CD14-positive monocyte (primary cell): ENCODE measurements around the gene HTR5A. TPM values are rescaled to one million over a fixed set of nuclear protein-coding genes. Genes with fewer than 3 reads are reported as not detected.
"Not testable (repeated sequence)": the region's sequence is repeated elsewhere in the genome, so short reads cannot be mapped to it uniquely, and the experiment has no call there.

Source experiments
- DNase-seq, 3 donors: peaks; one replicate each; pipeline ENCODE4 v3.0.0-alpha.2; 2011 to 2022
- H2AFZ ChIP-seq: 2 replicates; pipeline ENCODE4 v1.6.0; 2012; ENCODE audit warnings: mild to moderate bottlenecking, low read depth, low read length, inconsistent platforms; ENCODE audit not compliant: insufficient read depth, poor library complexity, severe bottlenecking
- H3K27ac ChIP-seq, 2 donors: 1 replicate in 1 of 2; 2 replicates in 1 of 2; pipeline ENCODE4 v1.5.1; 2012 to 2013; ENCODE audit warnings: low read length in 2 of 2, control low read depth in 1 of 2, inconsistent platforms in 1 of 2, low read depth in 1 of 2, mild to moderate bottlenecking in 1 of 2
- H3K27me3 ChIP-seq, 2 donors: one replicate each; pipeline versions ENCODE4 v1.6.0 to v1.6.1; 2011 to 2013; ENCODE audit warnings: low read length in 2 of 2; ENCODE audit not compliant: control insufficient read depth in 2 of 2, insufficient read depth in 2 of 2
- H3K36me3 ChIP-seq, 2 donors: replicated peaks in 1 of 2; 1 replicate in 1 of 2; 2 replicates in 1 of 2; pipeline versions ENCODE4 v1.5.1 to v1.6.1; 2012 to 2013; ENCODE audit warnings: low read length in 2 of 2, control low read depth in 1 of 2, inconsistent platforms in 1 of 2, mild to moderate bottlenecking in 1 of 2; ENCODE audit not compliant: insufficient read depth in 2 of 2, control insufficient read depth in 1 of 2
- H3K4me1 ChIP-seq, 2 donors: 1 replicate in 1 of 2; 2 replicates in 1 of 2; pipeline versions ENCODE4 v1.5.1 to v1.6.1; 2012 to 2013; ENCODE audit warnings: low read length in 2 of 2, control low read depth in 1 of 2, inconsistent platforms in 1 of 2, mild to moderate bottlenecking in 1 of 2, moderate library complexity in 1 of 2; ENCODE audit not compliant: insufficient read depth in 2 of 2, control insufficient read depth in 1 of 2
- H3K4me2 ChIP-seq: replicated peaks from 2 replicates; pipeline ENCODE3; 2012; ENCODE audit warnings: low read length, moderate library complexity, mild to moderate bottlenecking; ENCODE audit not compliant: poor library complexity, severe bottlenecking; ENCODE audit errors: extremely low read depth
- H3K4me3 ChIP-seq, 3 experiments: fragments of 200-600 bp in 1 of 3; sonication (generic) in 1 of 3; replicated peaks in 1 of 3; 1 replicate in 2 of 3; 2 replicates in 1 of 3; pipeline ENCODE4 v1.5.1; 2011 to 2013; ENCODE audit warnings: low read length in 3 of 3, mild to moderate bottlenecking in 3 of 3, control low read depth in 2 of 3, low read depth in 2 of 3, inconsistent platforms in 1 of 3, moderate library complexity in 1 of 3
- H3K79me2 ChIP-seq: 2 replicates; pipeline ENCODE4 v1.6.0; 2012; ENCODE audit warnings: mild to moderate bottlenecking, control low read depth, inconsistent platforms, low read length, moderate library complexity; ENCODE audit not compliant: insufficient read depth
- H3K9ac ChIP-seq: 2 replicates; pipeline ENCODE4 v1.6.0; 2017; ENCODE audit warnings: low read length, mild to moderate bottlenecking; ENCODE audit not compliant: insufficient read depth, poor library complexity, severe bottlenecking
- H3K9me3 ChIP-seq, 2 donors: replicated peaks in 1 of 2; 1 replicate in 1 of 2; 2 replicates in 1 of 2; pipeline versions ENCODE4 v1.5.1 to v1.6.1; 2012 to 2013; ENCODE audit warnings: low read length in 2 of 2, control low read depth in 1 of 2; ENCODE audit not compliant: control insufficient read depth in 1 of 2, insufficient read depth in 1 of 2
- H4K20me1 ChIP-seq: 2 replicates; pipeline ENCODE4 v1.6.0; 2012; ENCODE audit warnings: mild to moderate bottlenecking, low read length, control low read depth, moderate library complexity; ENCODE audit not compliant: insufficient read depth
- H3K27ac Mint-ChIP-seq, 7 donors: one replicate each; pipeline ENCODE4 v1.8.0; 2020; ENCODE audit warnings: mild to moderate bottlenecking in 7 of 7, mixed read lengths in 7 of 7, moderate library complexity in 6 of 7, inconsistent platforms in 2 of 7
- H3K27me3 Mint-ChIP-seq, 3 donors: one replicate each; pipeline ENCODE4 v1.8.0; 2021 to 2022; ENCODE audit warnings: low read depth in 3 of 3, mild to moderate bottlenecking in 3 of 3, mixed read lengths in 3 of 3, moderate library complexity in 3 of 3, inconsistent platforms in 1 of 3
- H3K36me3 Mint-ChIP-seq, 2 donors: one replicate each; pipeline ENCODE4 v1.8.0; 2020; ENCODE audit warnings: mixed read lengths in 2 of 2, inconsistent platforms in 1 of 2, mild to moderate bottlenecking in 1 of 2
- H3K4me1 Mint-ChIP-seq: one replicate; pipeline ENCODE4 v1.8.0; 2020; ENCODE audit warnings: mild to moderate bottlenecking, mixed read lengths
- H3K4me3 Mint-ChIP-seq, 2 donors: one replicate each; pipeline ENCODE4 v1.8.0; 2020; ENCODE audit warnings: mild to moderate bottlenecking in 2 of 2, mixed read lengths in 2 of 2, moderate library complexity in 1 of 2
- H3K9me3 Mint-ChIP-seq, 7 donors: one replicate each; pipeline ENCODE4 v1.8.0; 2020 to 2022; ENCODE audit warnings: mixed read lengths in 7 of 7, mild to moderate bottlenecking in 6 of 7, moderate library complexity in 6 of 7, inconsistent platforms in 2 of 7
- CTCF ChIP-seq: fragments of 200-600 bp; IDR thresholded peaks from one replicate; pipeline ENCODE4 v1.8.0; 2022; ENCODE audit warnings: antibody characterized with exemption, mild to moderate bottlenecking
- WGBS: methylation state at CpG from one replicate; pipeline ENCODE4 v1.1.5; 2013; ENCODE audit warnings: missing lambda C conversion rate; ENCODE audit not compliant: insufficient coverage; 5-methylcytosine and 5-hydroxymethylcytosine counted together
- intact Hi-C, 2 donors: fragments of 100-400 bp; cut with micrococcal nuclease; formaldehyde crosslinking; loops; one replicate each; pipeline versions ENCODE4 v1.15.0 to v1.15.1; 2023
- polyA plus RNA-seq, 3 donors: library from polyadenylated mRNA; depleted of rRNA in 1 of 3; unstranded in 2 of 3; stranded (reverse) in 1 of 3; fragments of 300-500 nt in 2 of 3; fragments of >200 nt in 1 of 3; fragmentation: Illumina TruSeq in 2 of 3; gene quantifications; 1 replicate in 2 of 3; 2 replicates in 1 of 3; pipeline ENCODE4 v1.2.3, GENCODE V29; 2012 to 2021

HTR5A gene
- polyA plus RNA-seq, 3 donors, result not detected

DNA sequence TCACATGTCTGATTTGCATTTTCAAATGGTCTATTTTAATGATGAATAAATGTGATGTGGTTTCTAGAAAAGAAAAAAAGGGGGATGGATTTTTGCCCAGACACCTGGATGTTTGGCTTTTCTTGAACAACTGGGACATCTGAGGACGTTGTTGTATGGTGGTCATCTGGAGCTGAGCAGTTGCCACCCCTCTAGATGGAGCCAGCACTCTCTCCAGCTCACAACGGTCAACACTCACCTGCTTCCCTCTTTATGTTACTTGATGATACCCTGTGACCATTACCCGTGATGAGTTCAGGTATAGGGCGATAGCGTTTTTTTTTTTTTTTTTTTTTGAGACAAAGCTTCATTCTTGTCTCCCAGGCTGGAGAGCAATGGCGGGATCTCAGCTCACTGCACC is 37.1 kb upstream of the HTR5A start:
- Histone ChIP-seq H3K4me2 (no peak overlapping the region), H3K4me1 (no peaks in the 10 kb centered on the region), H3K4me3 (no peak overlapping the region), H3K9ac (no peak overlapping the region), H4K20me1 (no peaks in the 10 kb centered on the region), H3K27ac (no peak overlapping the region), H3K36me3 (no peaks in the 10 kb centered on the region), H3K27me3 (no peaks in the 10 kb centered on the region), H2AFZ (no peak overlapping the region), H3K79me2 (no peaks in the 10 kb centered on the region), H3K9me3 (peaks cover 0 to 14% of the 10 kb centered on the region in 2 donors)
- no peak overlapping the region for H3K27ac Mint-ChIP-seq
- H3K36me3 Mint-ChIP-seq, result no peaks in the 10 kb centered on the region
- no peak overlapping the region for H3K4me3 Mint-ChIP-seq
- H3K27me3 Mint-ChIP-seq, result peaks cover 3 to 10% (median 6%) of the 10 kb centered on the region in 3 donors
- no peak for DNase-seq
- peaks cover 8 to 21% (median 10%) of the 10 kb centered on the region in 7 donors for H3K9me3 Mint-ChIP-seq
- intact Hi-C loops, result no loop called here
- TF ChIP-seq CTCF, result no peak
- no CpG with 5 or more reads among the region's 6 CpGs for WGBS
- peaks cover 3% of the 10 kb centered on the region for H3K4me1 Mint-ChIP-seq

GRCh38 chr7:155034495-155034894 is 35.6 kb upstream of the HTR5A start:
- DNase-seq, H3K27me3 Mint-ChIP-seq, intact Hi-C loops, H3K4me3 Mint-ChIP-seq, H4K20me1 ChIP-seq, H3K79me2 ChIP-seq, H2AFZ ChIP-seq, H3K4me2 ChIP-seq, H3K36me3 ChIP-seq, H3K36me3 Mint-ChIP-seq, H3K4me3 ChIP-seq, H3K27me3 ChIP-seq, H3K4me1 Mint-ChIP-seq, H3K4me1 ChIP-seq, H3K9ac ChIP-seq, H3K27ac Mint-ChIP-seq, H3K27ac ChIP-seq: not testable (repeated sequence)
- H3K9me3 Mint-ChIP-seq, result peaks cover 8 to 28% (median 20%) of the 10 kb centered on the region in 7 donors
- WGBS, result no CpG with 5 or more reads among the region's 15 CpGs
- H3K9me3 ChIP-seq, result peaks cover 3 to 26% of the 10 kb centered on the region in 2 donors
